ENCODE results near the gene CDH8.

Gene CDH8

DNA sequence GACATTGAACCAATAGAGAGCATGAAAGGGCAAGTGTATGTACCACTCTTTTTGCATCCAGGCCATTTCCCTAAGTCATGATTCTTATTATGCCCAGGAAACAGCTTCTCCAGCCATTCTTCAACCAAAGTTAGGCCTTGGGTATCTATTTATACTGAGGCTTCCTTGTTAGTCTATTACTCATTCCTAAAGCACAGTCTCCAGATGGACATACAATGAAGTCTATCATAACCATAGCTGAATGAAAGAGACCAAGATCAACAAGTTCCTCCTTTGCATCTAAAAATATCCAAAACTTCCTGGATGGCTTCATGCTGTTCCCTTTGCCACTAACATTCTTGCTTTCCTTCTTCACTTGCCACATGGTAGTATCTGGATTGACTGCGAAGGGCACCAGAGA, 265.9 kb downstream of the CDH8 start:
- TF ChIP-seq, protein P1, sequence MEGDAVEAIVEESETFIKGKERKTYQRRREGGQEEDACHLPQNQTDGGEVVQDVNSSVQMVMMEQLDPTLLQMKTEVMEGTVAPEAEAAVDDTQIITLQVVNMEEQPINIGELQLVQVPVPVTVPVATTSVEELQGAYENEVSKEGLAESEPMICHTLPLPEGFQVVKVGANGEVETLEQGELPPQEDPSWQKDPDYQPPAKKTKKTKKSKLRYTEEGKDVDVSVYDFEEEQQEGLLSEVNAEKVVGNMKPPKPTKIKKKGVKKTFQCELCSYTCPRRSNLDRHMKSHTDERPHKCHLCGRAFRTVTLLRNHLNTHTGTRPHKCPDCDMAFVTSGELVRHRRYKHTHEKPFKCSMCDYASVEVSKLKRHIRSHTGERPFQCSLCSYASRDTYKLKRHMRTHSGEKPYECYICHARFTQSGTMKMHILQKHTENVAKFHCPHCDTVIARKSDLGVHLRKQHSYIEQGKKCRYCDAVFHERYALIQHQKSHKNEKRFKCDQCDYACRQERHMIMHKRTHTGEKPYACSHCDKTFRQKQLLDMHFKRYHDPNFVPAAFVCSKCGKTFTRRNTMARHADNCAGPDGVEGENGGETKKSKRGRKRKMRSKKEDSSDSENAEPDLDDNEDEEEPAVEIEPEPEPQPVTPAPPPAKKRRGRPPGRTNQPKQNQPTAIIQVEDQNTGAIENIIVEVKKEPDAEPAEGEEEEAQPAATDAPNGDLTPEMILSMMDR (IDR thresholded peaks at IDR 0.05): no peak
- H3K4me3 ChIP-seq: no peak overlapping the region
- H3K27ac ChIP-seq: no peak overlapping the region
- DNase-seq (ENCODE audit: low spot score): no peak

DNA sequence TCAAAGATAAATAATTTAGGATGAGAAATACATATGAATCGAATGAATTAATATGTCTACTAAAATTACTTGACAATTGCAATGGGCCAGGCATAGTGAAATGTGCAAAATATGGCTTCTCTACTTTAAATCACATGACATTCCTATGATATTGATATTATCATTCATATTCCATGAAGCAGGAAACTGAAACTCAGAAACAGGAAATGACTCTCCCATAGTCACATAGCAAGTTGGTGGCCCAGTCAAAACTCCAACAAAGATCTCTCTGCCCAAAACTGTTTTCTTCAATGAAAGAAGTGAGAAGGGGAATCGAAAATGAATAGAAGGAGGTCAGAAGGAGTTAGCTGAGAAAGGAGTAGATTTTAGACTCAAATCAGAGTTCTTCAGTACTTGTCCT, 272.2 kb downstream of the CDH8 start:
- H3K27ac ChIP-seq: no peak overlapping the region
- no peak for DNase-seq (ENCODE audit: low spot score)
- TF ChIP-seq, protein P1 (IDR thresholded peaks at IDR 0.05): no peak
- H3K4me3 ChIP-seq: no peak overlapping the region

DNA sequence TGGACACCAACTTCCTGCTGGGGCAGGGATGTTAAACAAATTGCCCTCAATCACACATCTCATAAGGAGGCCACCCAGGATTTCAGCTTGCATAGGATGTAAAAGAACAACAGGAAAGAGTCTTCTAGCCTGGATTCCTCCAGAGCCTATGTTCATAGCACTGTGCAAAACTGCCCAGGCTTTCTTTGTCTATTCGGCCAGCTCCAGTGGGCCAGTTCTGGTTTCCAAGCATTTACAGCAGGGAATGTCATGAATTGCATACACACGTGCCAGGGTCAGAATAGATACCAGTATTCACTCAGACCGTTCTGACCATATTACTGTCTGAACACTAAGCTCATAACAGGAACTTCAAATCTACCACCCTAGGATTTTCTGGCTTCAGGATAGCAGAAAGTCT, 273.2 kb downstream of the CDH8 start:
- DNase-seq (ENCODE audit: low spot score): no peak
- Histone ChIP-seq H3K27ac (no peak overlapping the region), H3K4me3 (no peak overlapping the region)
- TF ChIP-seq, protein P1 (IDR thresholded peaks at IDR 0.05): no peak

DNA sequence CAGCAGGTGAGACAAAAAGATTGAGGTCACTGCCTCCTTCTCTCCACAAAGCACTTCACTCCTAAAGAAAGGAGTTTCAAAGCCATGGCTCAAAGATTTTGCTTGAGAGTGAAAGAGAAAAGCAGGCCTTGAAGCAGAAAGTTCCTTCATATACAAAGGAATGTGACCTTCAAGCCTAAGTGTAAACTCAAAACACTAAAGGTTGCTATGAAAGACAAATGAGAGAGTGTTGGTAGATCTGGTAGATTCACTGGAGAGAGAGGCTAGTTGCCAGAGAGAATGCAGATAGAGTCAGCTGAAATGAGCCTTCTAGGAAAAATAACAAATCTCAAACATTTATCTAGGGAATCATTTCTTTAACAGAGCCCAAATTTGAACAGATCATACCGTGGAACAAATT, 305.2 kb downstream of the CDH8 start:
- TF ChIP-seq, protein P1 (IDR thresholded peaks at IDR 0.05): no peak
- Histone ChIP-seq H3K27ac (no peak overlapping the region), H3K4me3 (no peak overlapping the region)
- DNase-seq (ENCODE audit: low spot score): no peak

DNA sequence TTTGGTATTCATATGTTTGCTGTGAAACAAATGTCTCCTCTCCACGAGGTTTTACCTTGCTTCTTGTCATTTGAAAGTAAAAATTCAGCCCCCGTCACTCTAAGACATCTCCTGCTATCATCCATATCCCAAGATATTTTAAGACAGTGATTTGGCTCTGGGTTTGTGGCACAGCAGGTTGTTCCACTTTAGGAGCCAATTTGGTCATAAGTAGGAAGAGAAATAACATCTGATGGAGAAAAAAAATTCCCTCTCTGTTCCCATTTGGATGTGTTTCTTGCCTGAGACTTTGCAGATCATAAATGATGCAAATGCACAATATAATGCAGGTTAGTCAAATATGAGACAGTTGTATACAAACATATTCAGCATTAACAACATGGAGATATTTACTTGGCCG, 309.5 kb downstream of the CDH8 start:
- TF ChIP-seq, protein P1 (IDR thresholded peaks at IDR 0.05): no peak
- no peak overlapping the region for H3K4me3 ChIP-seq
- DNase-seq (ENCODE audit: low spot score): no peak
- no peak overlapping the region for H3K27ac ChIP-seq

DNA sequence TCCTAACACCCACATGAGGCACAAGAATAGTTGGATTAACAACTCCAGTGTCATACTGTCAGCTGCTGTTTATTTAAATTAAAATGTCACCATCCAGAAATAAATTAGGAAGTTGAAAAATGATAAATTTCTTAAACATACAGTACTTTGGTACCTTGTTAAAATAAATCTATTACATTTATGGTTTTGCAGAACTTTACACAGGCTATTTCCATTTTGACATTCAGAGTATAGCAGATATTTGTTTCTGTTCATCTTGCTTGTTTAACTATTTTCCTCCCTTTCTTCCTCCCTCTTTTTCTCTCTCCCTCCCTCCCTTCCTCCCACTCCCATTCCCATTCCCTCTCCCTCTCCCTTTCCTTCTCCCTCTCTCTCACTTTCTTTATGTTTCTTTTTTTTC, 310.1 kb downstream of the CDH8 start:
- H3K27ac ChIP-seq: no peak overlapping the region
- DNase-seq (ENCODE audit: low spot score): no peak
- no peak overlapping the region for H3K4me3 ChIP-seq
- TF ChIP-seq, protein P1 (IDR thresholded peaks at IDR 0.05): no peak

DNA sequence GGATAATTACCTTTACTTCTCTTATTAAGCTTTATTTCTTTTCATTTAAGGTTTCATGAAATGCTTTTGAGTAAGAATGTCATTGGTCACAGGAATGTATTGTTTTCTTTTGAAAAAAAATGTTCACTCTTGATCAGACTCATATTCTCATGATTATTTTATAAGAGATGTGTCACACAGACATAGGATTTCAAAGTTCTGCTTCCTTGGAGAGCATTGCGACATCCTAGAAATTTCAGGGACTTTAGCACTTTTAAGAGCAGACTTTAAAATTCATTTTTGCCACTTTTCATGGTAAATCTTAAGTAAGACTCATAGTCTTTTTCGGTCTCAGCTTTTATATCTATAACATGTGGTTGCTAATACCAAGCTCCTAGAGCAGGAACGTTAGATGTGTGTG, 314.7 kb downstream of the CDH8 start:
- TF ChIP-seq, protein P1 (IDR thresholded peaks at IDR 0.05): no peak
- DNase-seq (ENCODE audit: low spot score): no peak
- H3K27ac ChIP-seq: no peak overlapping the region
- H3K4me3 ChIP-seq: no peak overlapping the region
